Activated CD8-positive, alpha-beta T cell treated with anti-CD3 and anti-CD28 coated beads for 36 hours (primary cell): ENCODE data around the gene LIN28A. TPM values are rescaled to one million over a fixed set of nuclear protein-coding genes. Genes with fewer than 3 reads are reported as not detected.
A peak's percentile ranks its signal among the peaks of the same experiment; 100 is the strongest.

ENCODE experiments used
- ATAC-seq: fragments of 200-7000 bp; cut with Tn5 transposase; one replicate; pipeline ENCODE4 v1.10.0; 2021; ENCODE audit warnings: mild to moderate bottlenecking, moderate library complexity
- CTCF ChIA-PET: fragments of 350-600 bp; sonication (Branson Sonifier 250); formaldehyde crosslinking; loops from one replicate; lab custom pipeline; 2021; ENCODE audit warnings: antibody characterized with exemption; lab: Charles Lee
- POLR2A ChIA-PET: fragments of 350-600 bp; sonication (Branson Sonifier 250); formaldehyde crosslinking; loops from one replicate; lab custom pipeline; 2021; ENCODE audit warnings: antibody characterized with exemption; lab: Charles Lee
- DNase-seq: peaks from one replicate; pipeline ENCODE4 v3.0.0-alpha.2; 2020
- H3K27ac Mint-ChIP-seq: one replicate; pipeline ENCODE4 v1.8.0; 2021; ENCODE audit warnings: mild to moderate bottlenecking, mixed read lengths
- H3K27me3 Mint-ChIP-seq: one replicate; pipeline ENCODE4 v1.8.0; 2021; ENCODE audit warnings: mixed read lengths
- H3K36me3 Mint-ChIP-seq: one replicate; pipeline ENCODE4 v1.8.0; 2021; ENCODE audit warnings: low read depth, mixed read lengths
- H3K4me1 Mint-ChIP-seq: one replicate; pipeline ENCODE4 v1.8.0; 2021; ENCODE audit warnings: low read depth, mixed read lengths
- H3K4me3 Mint-ChIP-seq: one replicate; pipeline ENCODE4 v1.8.0; 2021; ENCODE audit warnings: mild to moderate bottlenecking, moderate library complexity, mixed read lengths
- H3K9me3 Mint-ChIP-seq: one replicate; pipeline ENCODE4 v1.8.0; 2021; ENCODE audit warnings: mixed read lengths
- CTCF ChIP-seq: fragments of 200-600 bp; IDR thresholded peaks from one replicate; pipeline ENCODE4 v1.8.0; 2022; ENCODE audit warnings: antibody characterized with exemption, mild to moderate bottlenecking
- intact Hi-C: fragments of 100-400 bp; cut with micrococcal nuclease; formaldehyde crosslinking; loops from one replicate; pipeline ENCODE4 v1.10.0; 2022
- total RNA-seq, 2 experiments: library from RNA; stranded (reverse); gene quantifications; one replicate each; pipeline ENCODE4 v1.2.3, GENCODE V29; 2021

LIN28A gene
- total RNA-seq, 2 experiments from 2014 or later: not detected

DNA sequence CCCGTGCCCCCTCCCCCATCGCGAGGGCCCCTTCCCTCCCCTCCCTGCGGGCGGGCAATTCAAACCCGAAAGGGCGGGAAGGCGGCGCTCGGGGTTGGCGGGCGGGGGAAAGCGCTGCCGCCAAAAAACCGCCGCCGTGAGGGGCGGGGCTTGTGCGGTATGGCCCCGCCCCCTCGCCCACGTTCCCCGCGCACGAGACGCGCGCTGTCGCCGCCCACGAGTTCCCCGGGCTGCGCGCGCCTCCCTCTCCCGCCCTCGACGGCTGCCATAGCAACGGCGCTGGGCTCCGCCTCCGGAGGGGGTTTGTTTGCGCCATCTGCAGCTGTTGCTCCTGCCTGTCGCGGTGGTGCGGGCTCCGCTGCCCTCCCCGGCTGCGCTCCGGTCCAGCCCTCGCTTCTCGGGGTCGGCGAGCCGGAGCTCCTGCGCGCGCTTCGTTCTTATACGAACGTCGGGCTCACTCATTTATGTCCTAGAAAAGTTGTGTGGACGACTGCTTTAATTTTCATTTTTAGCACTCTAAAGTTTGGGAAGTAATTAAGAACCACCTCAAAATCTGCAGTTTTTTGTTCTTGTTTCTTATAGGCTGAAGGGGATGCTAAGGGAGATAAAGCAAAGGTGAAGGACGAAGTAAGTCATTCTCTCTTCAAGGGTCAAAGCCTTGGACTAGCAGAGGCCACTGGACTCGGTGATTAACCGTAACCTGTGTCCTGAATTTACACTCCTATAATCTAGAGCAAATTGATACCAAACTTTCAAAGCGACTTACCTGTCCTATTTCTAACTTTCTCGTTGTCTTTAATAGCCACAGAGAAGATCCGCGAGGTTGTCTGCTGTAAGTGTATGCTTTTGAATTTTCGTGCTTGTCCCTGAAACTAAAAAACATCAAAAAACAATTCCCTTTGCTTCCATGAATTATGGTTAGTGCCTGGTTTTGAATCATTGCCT is 62.6 kb downstream of the LIN28A start:
- Mint-ChIP-seq H3K4me1 (peaks cover 49% of the 10 kb centered on the region), H3K9me3 (no peaks in the 10 kb centered on the region), H3K27me3 (no peaks in the 10 kb centered on the region), H3K27ac (peak overlapping the region; percentile 40), H3K4me3 (peak overlapping the region; percentile 89), H3K36me3 (peaks cover 47% of the 10 kb centered on the region)
- CTCF ChIA-PET: interaction anchor here (1.3 kb wide), 1 partner anchor 27 kb away, joined by 3 read pairs; no protein-coding TSS in a partner anchor
- POLR2A ChIA-PET: interaction anchor here (1.5 to 2.9 kb wide), 4 partner anchors 9 to 41 kb away, joined by 4 to 24 read pairs (median 7); partner anchors contain the start of gene DHDDS
- ATAC-seq (peak; percentile 71), DNase-seq (peak; percentile 94)
- intact Hi-C loops: no loop called here
- TF ChIP-seq CTCF: no peak

DNA sequence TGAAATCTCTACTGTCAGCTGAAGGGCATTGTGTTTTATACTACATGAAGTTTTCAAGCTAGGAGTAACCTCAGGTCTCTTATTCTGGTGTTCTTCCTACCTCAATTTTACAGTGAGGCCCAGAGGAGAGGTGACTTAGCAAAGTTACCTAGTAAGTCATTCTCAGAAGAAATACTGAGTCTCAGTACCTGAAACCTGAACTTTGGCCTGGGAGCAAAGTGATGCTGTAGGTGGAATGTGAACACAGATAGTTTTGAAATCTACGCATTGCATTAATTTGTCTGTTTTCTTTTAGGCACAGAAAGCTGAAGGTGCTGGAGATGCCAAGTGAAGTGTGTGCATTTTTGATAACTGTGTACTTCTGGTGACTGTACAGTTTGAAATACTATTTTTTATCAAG is 64.2 kb downstream of the LIN28A start:
- peak overlapping the region; percentile 89 for H3K4me3 Mint-ChIP-seq
- ChIA-PET CTCF (no interaction called here), POLR2A (interaction anchor here (1.9 kb wide), 1 partner anchor 25 kb away, joined by 12 read pairs; no protein-coding TSS in a partner anchor)
- peak overlapping the region; percentile 66 for H3K27ac Mint-ChIP-seq
- ATAC-seq: no peak
- intact Hi-C loops: no loop called here
- H3K36me3 Mint-ChIP-seq: peaks cover 48% of the 10 kb centered on the region
- H3K9me3 Mint-ChIP-seq: no peaks in the 10 kb centered on the region
- peaks cover 46% of the 10 kb centered on the region for H3K4me1 Mint-ChIP-seq
- no peak for TF ChIP-seq CTCF
- no peaks in the 10 kb centered on the region for H3K27me3 Mint-ChIP-seq
- DNase-seq: no peak

GRCh38 chr1:26475989-26476388 is 65.4 kb downstream of the LIN28A start:
- Mint-ChIP-seq H3K4me3 (no peak overlapping the region), H3K27me3 (no peaks in the 10 kb centered on the region), H3K4me1 (peaks cover 36% of the 10 kb centered on the region), H3K27ac (peak overlapping the region; percentile 72), H3K36me3 (peaks cover 44% of the 10 kb centered on the region), H3K9me3 (no peaks in the 10 kb centered on the region)
- ChIA-PET CTCF (no interaction called here), POLR2A (interaction anchor here (0.6 to 1.9 kb wide), 2 partner anchors 24 to 310 kb away, joined by 3 to 12 read pairs; no protein-coding TSS in a partner anchor)
- DNase-seq: no peak
- no peak for TF ChIP-seq CTCF
- intact Hi-C loops: no loop called here
- ATAC-seq: no peak

GRCh38 chr1:26476958-26477357 is 66.3 kb downstream of the LIN28A start:
- no peak for TF ChIP-seq CTCF
- POLR2A ChIA-PET: interaction anchor here (0.6 to 0.9 kb wide), 3 partner anchors 19 to 411 kb away, joined by 3 to 4 read pairs (median 3); no protein-coding TSS in a partner anchor
- intact Hi-C loops: no loop called here
- no peak overlapping the region for H3K4me3 Mint-ChIP-seq
- H3K4me1 Mint-ChIP-seq: peaks cover 30% of the 10 kb centered on the region
- ATAC-seq (no peak), DNase-seq (no peak)
- peak overlapping the region; percentile 39 for H3K27ac Mint-ChIP-seq
- peaks cover 44% of the 10 kb centered on the region for H3K36me3 Mint-ChIP-seq
- no peaks in the 10 kb centered on the region for H3K9me3 Mint-ChIP-seq
- H3K27me3 Mint-ChIP-seq: no peaks in the 10 kb centered on the region
- CTCF ChIA-PET: interaction anchor here (0.7 kb wide), 1 partner anchor 23 kb away, joined by 3 read pairs; no protein-coding TSS in a partner anchor
